GM12878 (cell line): ENCODE data around the gene UMPS. TPM values are rescaled to one million over a fixed set of nuclear protein-coding genes. Genes with fewer than 3 reads are reported as not detected.

Experiments used
- ATAC-seq: fragments of 200-7000 bp; cut with Tn5 transposase; 3 replicates; pipeline ENCODE4 v1.9.1; 2020; ENCODE audit warnings: mild to moderate bottlenecking, moderate library complexity
- BruUV-seq: library from RNA; stranded (reverse); fragments of 400-500 nt; replicated peaks from 2 replicates; lab custom pipeline; 2021; lab: Mats Ljungman, UMichigan
- CTCF ChIA-PET: fragments of 300-600 bp; sonication (Branson Sonifier 250); formaldehyde crosslinking; extraction: SDS; loops from one replicate; lab custom pipeline; 2021; ENCODE audit warnings: inconsistent platforms; lab: Yijun Ruan, JAX
- POLR2A ChIA-PET: fragments of 350-600 bp; formaldehyde crosslinking; extraction: SDS; loops from one replicate; lab custom pipeline; 2021; ENCODE audit warnings: inconsistent platforms; lab: Charles Lee
- RAD21 ChIA-PET: fragments of 300-600 bp; sonication (Branson Sonifier 250); formaldehyde crosslinking; loops from one replicate; lab custom pipeline; 2023; ENCODE audit warnings: antibody characterized with exemption; ENCODE audit not compliant: unreplicated experiment; lab: Charles Lee
- SMC1A ChIA-PET: fragments of 300-600 bp; sonication (Branson Sonifier 250); formaldehyde crosslinking; loops from one replicate; lab custom pipeline; 2023; ENCODE audit not compliant: unreplicated experiment, uncharacterized antibody; lab: Charles Lee
- DNase-seq: peaks from one replicate; pipeline ENCODE4 v3.0.0-alpha.2; 2011; ENCODE audit warnings: low read depth, low spot score
- FAIRE-seq: peaks from 3 replicates; lab custom pipeline; 2011; peaks lifted over from hg19 to GRCh38; lab: Jason Lieb, UNC
- H2AFZ ChIP-seq: 2 replicates; pipeline ENCODE4 v1.6.0; 2011; ENCODE audit warnings: low read depth, low read length, control low read depth; ENCODE audit not compliant: control insufficient read depth
- H3K27ac ChIP-seq: 2 replicates; pipeline ENCODE4 v1.5.1; 2011; ENCODE audit warnings: control low read depth; ENCODE audit not compliant: control insufficient read depth, insufficient read depth
- H3K27me3 ChIP-seq, 2 experiments: replicated peaks in 1 of 2; 2 replicates each; pipeline versions ENCODE4 v1.6.0 to v1.6.1; 2011; ENCODE audit warnings: low read length in 1 of 2; ENCODE audit not compliant: control insufficient read depth in 2 of 2, insufficient read depth in 2 of 2
- H3K36me3 ChIP-seq, 2 experiments: 2 replicates each; pipeline ENCODE4 v1.5.1; 2011; ENCODE audit warnings: low read length in 1 of 2; ENCODE audit not compliant: control insufficient read depth in 2 of 2, insufficient read depth in 2 of 2
- H3K4me1 ChIP-seq: 2 replicates; pipeline ENCODE4 v1.6.1; 2011; ENCODE audit warnings: mild to moderate bottlenecking, low read length, moderate library complexity, mixed read lengths; ENCODE audit not compliant: control insufficient read depth, insufficient read depth
- H3K4me2 ChIP-seq: 2 replicates; pipeline ENCODE4 v1.6.0; 2011; ENCODE audit warnings: control low read depth; ENCODE audit not compliant: control insufficient read depth, insufficient read depth
- H3K4me3 ChIP-seq: fragments of 200-600 bp; sonication (generic); 2 replicates; pipeline ENCODE4 v1.5.1; 2016
- H3K79me2 ChIP-seq: 2 replicates; pipeline ENCODE4 v1.6.0; 2011; ENCODE audit warnings: low read length; ENCODE audit not compliant: control insufficient read depth, insufficient read depth
- H3K9ac ChIP-seq: 2 replicates; pipeline ENCODE4 v1.8.0; 2011; ENCODE audit warnings: low read length, control low read depth, mixed read lengths; ENCODE audit not compliant: control insufficient read depth, insufficient read depth
- H3K9me3 ChIP-seq: replicated peaks from 3 replicates; pipeline ENCODE4 v1.5.1; 2011; ENCODE audit warnings: mild to moderate bottlenecking, low read length; ENCODE audit not compliant: control insufficient read depth, insufficient read depth
- H4K20me1 ChIP-seq: 2 replicates; pipeline ENCODE4 v1.6.0; 2011; ENCODE audit not compliant: control insufficient read depth, insufficient read depth
- BCL11A ChIP-seq: IDR thresholded peaks from 2 replicates; pipeline ENCODE4 v1.6.1; 2011; ENCODE audit warnings: low read depth, low read length
- BHLHE40 ChIP-seq, 2 experiments: fragments of 450-650 bp in 1 of 2; IDR thresholded peaks; 2 replicates each; pipeline ENCODE4 v1.6.1; 2011 to 2017; ENCODE audit warnings: low read depth in 2 of 2, borderline replicate concordance in 1 of 2, improper control_type of control experiment in 1 of 2, low read length in 1 of 2, mild to moderate bottlenecking in 1 of 2
- BMI1 ChIP-seq: fragments of 450-650 bp; IDR thresholded peaks from 2 replicates; pipeline ENCODE4 v1.6.1; 2016; ENCODE audit warnings: mild to moderate bottlenecking, moderate library complexity, borderline replicate concordance
- CHD4 ChIP-seq: fragments of 200-600 bp; sonication (generic); IDR thresholded peaks from 2 replicates; pipeline ENCODE4 v1.6.1; 2016; ENCODE audit warnings: mild to moderate bottlenecking
- ETV6 ChIP-seq, 2 experiments: fragments of 450-650 bp in 1 of 2; IDR thresholded peaks in 1 of 2; conservative IDR thresholded peaks in 1 of 2; 2 replicates each; pipeline ENCODE4 v1.6.1; 2014; ENCODE audit warnings: antibody characterized with exemption in 1 of 2, borderline replicate concordance in 1 of 2, low read depth in 1 of 2, mild to moderate bottlenecking in 1 of 2, moderate library complexity in 1 of 2
- HDGF ChIP-seq: fragments of 450-650 bp; IDR thresholded peaks from 2 replicates; pipeline ENCODE4 v1.6.1; 2016; ENCODE audit warnings: antibody characterized with exemption
- IKZF2 ChIP-seq, 2 experiments: fragments of 450-650 bp; IDR thresholded peaks; 2 replicates each; pipeline ENCODE4 v1.6.1; 2017; ENCODE audit warnings: mild to moderate bottlenecking in 2 of 2, moderate library complexity in 2 of 2
- MTA2 ChIP-seq: fragments of 450-650 bp; IDR thresholded peaks from 2 replicates; pipeline ENCODE4 v1.6.1; 2016; ENCODE audit warnings: low read depth, mild to moderate bottlenecking, moderate library complexity
- PAX5 ChIP-seq: IDR thresholded peaks from 2 replicates; pipeline ENCODE4 v1.6.1; 2011; ENCODE audit warnings: low read depth, low read length, borderline replicate concordance
- PBX3 ChIP-seq: IDR thresholded peaks from 2 replicates; pipeline ENCODE4 v1.6.1; 2011; ENCODE audit warnings: mild to moderate bottlenecking, low read depth, low read length, moderate library complexity; ENCODE audit not compliant: insufficient replicate concordance
- PML ChIP-seq: IDR thresholded peaks from 2 replicates; pipeline ENCODE4 v1.6.1; 2012; ENCODE audit warnings: low read length, inconsistent platforms
- RAD51 ChIP-seq: fragments of 450-650 bp; IDR thresholded peaks from 2 replicates; pipeline ENCODE4 v1.6.1; 2016; ENCODE audit warnings: moderate library complexity, mild to moderate bottlenecking, inconsistent platforms
- TCF3 ChIP-seq: IDR thresholded peaks from 2 replicates; pipeline ENCODE4 v1.6.1; 2012; ENCODE audit warnings: low read depth, mild to moderate bottlenecking, low read length, borderline replicate concordance; ENCODE audit not compliant: insufficient read depth
- WRNIP1 ChIP-seq: IDR thresholded peaks from 2 replicates; pipeline ENCODE4 v1.6.1; 2011; ENCODE audit warnings: low read depth, low read length, improper control_type of control experiment, borderline replicate concordance
- ZBTB11 ChIP-seq: fragments of 450-650 bp; formaldehyde crosslinking; IDR thresholded peaks from 2 replicates; pipeline ENCODE4 v1.5.0; 2022; ENCODE audit warnings: mild to moderate bottlenecking, missing genetic modification characterization
- WGBS: methylation state at CpG from one replicate; pipeline ENCODE4 v1.1.6; 2016; ENCODE audit warnings: low lambda C conversion rate; ENCODE audit not compliant: insufficient replicate concordance, insufficient coverage; ENCODE audit errors: missing lambda C conversion rate; 5-methylcytosine and 5-hydroxymethylcytosine counted together
- in situ Hi-C: fragments of 300-500 bp; cut with MboI; formaldehyde crosslinking; loops from 9 replicates; pipeline ENCODE4 v1.14.3; 2018; ENCODE audit warnings: mixed read lengths
- intact Hi-C: fragments of 100-400 bp; cut with micrococcal nuclease; formaldehyde crosslinking; loops from one replicate; pipeline ENCODE4 v1.14.2; 2022; ENCODE audit not compliant: unreplicated experiment
- polyA plus RNA-seq, 11 experiments: library from polyadenylated mRNA; depleted of rRNA in 4 of 11; unstranded in 6 of 11; stranded (reverse) in 5 of 11; fragments of >200 nt; fragmentation: Nextera tagmentation in 4 of 11; fragmentation: Illumina TruSeq in 1 of 11; extraction: Ambion mirVana in 4 of 11; extraction: Trizol in 1 of 11; gene quantifications; 1 replicate in 1 of 11; 2 replicates in 10 of 11; pipeline versions ENCODE4 v1.2.1 to v1.2.3, GENCODE V29; 2011 to 2016; ENCODE audit warnings: inconsistent platforms in 2 of 11, missing spikeins in 2 of 11, low read depth in 1 of 11
- total RNA-seq, 4 experiments: library from RNA; depleted of rRNA in 3 of 4; stranded (reverse); fragments of >200 nt in 3 of 4; fragmentation: Illumina TruSeq in 1 of 4; extraction: Trizol in 1 of 4; gene quantifications; 2 replicates each; pipeline versions ENCODE4 v1.2.1 to v1.2.3, GENCODE V29; 2013 to 2021
- TF ChIP-seq, protein P1 (sequence below): fragments of 450-650 bp; IDR thresholded peaks from 2 replicates; pipeline ENCODE4 v1.6.1; 2017; ENCODE audit warnings: low read depth, mild to moderate bottlenecking, moderate library complexity
- TF ChIP-seq, protein P2 (sequence below): IDR thresholded peaks from 2 replicates; pipeline ENCODE4 v1.6.1; 2011; ENCODE audit warnings: low read depth, low read length, improper control_type of control experiment, borderline replicate concordance

UMPS gene
- total and polyA plus RNA-seq, 10 of the 15 experiments (the other 5 are each of a cell fraction or from before 2014, with no cell fraction given): 30.6 to 82.8 (median 49.5) TPM

DNA sequence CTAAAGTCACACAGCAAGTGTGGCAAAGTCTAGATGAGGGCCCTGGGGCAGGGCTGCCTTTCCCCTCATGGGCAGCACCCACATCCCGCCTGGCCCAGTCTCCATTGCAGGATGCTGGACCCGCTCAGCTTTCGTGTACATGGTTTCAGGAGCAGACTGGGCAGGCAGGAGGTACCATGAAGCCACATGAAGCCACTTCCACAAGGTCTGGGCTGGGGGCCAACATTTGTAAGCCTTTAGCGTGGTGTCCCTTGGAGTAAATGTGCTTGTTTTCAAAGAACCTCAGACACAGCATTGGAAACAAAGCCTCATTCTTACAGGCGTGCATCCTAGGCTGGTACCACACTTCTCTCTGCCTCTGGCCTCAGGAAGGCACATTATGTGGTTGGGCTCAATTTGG, 34.5 kb downstream of the UMPS start:
- 58% methylated on average over 5 of the region's 5 CpGs for WGBS
- H3K4me1 ChIP-seq: no peaks in the 10 kb centered on the region; the same call in 1 of the 2 replicates
- H3K79me2 ChIP-seq: no peaks in the 10 kb centered on the region
- CTCF ChIA-PET: interaction anchor here (1.0 to 14.8 kb wide), 4 partner anchors 130 to 146 kb away, joined by 3 to 551 read pairs (median 5); no protein-coding TSS in a partner anchor
- H4K20me1 ChIP-seq: no peaks in the 10 kb centered on the region
- H3K36me3 ChIP-seq: no peaks in the 10 kb centered on the region
- SMC1A ChIA-PET: interaction anchor here (0.5 to 10.3 kb wide), 2 partner anchors 139 to 830 kb away, joined by 3 to 242 read pairs; no protein-coding TSS in a partner anchor
- in situ Hi-C loops: loop anchor here (5.0 kb wide), 3 partner anchors 138 to 823 kb away; no protein-coding TSS in a partner anchor
- H2AFZ ChIP-seq: no peak overlapping the region
- no peak overlapping the region for H3K4me2 ChIP-seq
- RAD21 ChIA-PET: interaction anchor here (1.3 to 7.0 kb wide), 4 partner anchors 23 to 138 kb away, joined by 4 to 174 read pairs (median 6); no protein-coding TSS in a partner anchor
- POLR2A ChIA-PET: no interaction called here
- no peak overlapping the region for H3K9ac ChIP-seq
- H3K4me3 ChIP-seq: no peak overlapping the region
- H3K27me3 ChIP-seq: no peaks in the 10 kb centered on the region; a peak in 2 of 4 replicates
- no TSS peak for BruUV-seq
- ATAC-seq: no peak
- no peak for DNase-seq
- FAIRE-seq: no peak
- H3K9me3 ChIP-seq: no peaks in the 10 kb centered on the region
- intact Hi-C loops: loop anchor here (5.0 kb wide), 1 partner anchor 438 kb away; no protein-coding TSS in a partner anchor
- H3K27ac ChIP-seq: no peak overlapping the region
- TF ChIP-seq, protein P1, sequence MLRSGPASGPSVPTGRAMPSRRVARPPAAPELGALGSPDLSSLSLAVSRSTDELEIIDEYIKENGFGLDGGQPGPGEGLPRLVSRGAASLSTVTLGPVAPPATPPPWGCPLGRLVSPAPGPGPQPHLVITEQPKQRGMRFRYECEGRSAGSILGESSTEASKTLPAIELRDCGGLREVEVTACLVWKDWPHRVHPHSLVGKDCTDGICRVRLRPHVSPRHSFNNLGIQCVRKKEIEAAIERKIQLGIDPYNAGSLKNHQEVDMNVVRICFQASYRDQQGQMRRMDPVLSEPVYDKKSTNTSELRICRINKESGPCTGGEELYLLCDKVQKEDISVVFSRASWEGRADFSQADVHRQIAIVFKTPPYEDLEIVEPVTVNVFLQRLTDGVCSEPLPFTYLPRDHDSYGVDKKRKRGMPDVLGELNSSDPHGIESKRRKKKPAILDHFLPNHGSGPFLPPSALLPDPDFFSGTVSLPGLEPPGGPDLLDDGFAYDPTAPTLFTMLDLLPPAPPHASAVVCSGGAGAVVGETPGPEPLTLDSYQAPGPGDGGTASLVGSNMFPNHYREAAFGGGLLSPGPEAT: no peak
- TF ChIP-seq, protein P2, sequence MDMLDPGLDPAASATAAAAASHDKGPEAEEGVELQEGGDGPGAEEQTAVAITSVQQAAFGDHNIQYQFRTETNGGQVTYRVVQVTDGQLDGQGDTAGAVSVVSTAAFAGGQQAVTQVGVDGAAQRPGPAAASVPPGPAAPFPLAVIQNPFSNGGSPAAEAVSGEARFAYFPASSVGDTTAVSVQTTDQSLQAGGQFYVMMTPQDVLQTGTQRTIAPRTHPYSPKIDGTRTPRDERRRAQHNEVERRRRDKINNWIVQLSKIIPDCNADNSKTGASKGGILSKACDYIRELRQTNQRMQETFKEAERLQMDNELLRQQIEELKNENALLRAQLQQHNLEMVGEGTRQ: no peak
- TF ChIP-seq TCF3 (no peak), BHLHE40 (IDR thresholded peaks at IDR 0.05; ENCODE audit: borderline replicate concordance in 1 of 2, low read depth in 2 of 2, low read length in 1 of 2) (no peak), PML (no peak), MTA2 (no peak), BCL11A (no peak), ETV6 (conservative IDR thresholded peaks at IDR 0.05 in 1 of 2, IDR thresholded peaks at IDR 0.05 in 1 of 2; ENCODE audit: borderline replicate concordance in 1 of 2, low read depth in 1 of 2) (no peak), CHD4 (no peak), RAD51 (no peak), PAX5 (no peak), PBX3 (no peak), IKZF2 (IDR thresholded peaks at IDR 0.05) (no peak), BMI1 (no peak), ZBTB11 (CRISPR knock-in tag) (no peak), HDGF (no peak), WRNIP1 (no peak)
